CD4-positive, alpha-beta T cell treated with Interleukin-15 for 4 hours (primary cell): Measurements from ENCODE around the gene SOD3.

Source experiments
- DNase-seq: peaks from one replicate; pipeline ENCODE4 v3.0.0-alpha.2; 2020; ENCODE audit warnings: low spot score

SOD3 gene

DNA sequence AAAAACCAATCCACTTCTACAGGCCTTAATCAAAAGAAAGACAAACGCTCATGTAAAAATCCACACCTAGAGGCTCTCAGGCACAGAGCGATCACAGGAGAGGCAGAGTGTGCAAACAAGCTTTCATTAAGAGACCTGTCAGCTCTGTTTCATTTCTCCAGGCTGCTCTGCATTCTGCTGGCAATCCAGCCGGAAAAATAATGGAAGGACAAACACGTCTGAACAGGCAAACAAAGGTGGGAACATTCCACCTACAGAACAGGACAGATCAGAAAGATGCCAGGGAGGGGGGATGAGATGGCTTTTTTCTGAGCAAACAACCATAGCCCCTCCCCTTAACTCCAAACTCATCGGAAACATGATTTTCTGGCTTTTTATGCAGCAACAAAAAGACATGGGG is 9.7 kb downstream of the SOD3 start:
- no peak for DNase-seq

DNA sequence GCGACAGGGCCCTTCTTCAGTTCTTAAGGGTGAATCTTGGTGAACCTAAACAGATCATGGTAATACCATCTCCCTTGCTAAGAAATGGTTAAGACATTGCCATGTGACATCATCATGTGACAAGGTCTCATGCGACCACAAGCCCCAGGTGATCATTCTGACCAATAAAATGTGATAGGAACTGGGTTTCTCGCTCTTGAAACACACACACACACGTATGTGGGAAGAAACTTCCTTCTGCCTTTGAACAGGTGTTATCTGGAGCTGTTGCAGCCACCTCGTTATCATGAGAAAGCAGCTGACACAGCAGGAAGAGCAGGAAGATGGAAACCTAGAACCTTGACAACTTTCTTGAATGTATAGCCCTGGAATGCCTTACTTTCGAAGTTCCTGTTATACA is 10.2 kb downstream of the SOD3 start:
- no peak for DNase-seq

- no peak for DNase-seq
These were observed 11.0 kb downstream of the SOD3 start for GRCh38 chr4:24806206-24806990.

- DNase-seq, result no peak
These were observed 12.2 kb downstream of the SOD3 start for GRCh38 chr4:24807611-24808010.

DNA sequence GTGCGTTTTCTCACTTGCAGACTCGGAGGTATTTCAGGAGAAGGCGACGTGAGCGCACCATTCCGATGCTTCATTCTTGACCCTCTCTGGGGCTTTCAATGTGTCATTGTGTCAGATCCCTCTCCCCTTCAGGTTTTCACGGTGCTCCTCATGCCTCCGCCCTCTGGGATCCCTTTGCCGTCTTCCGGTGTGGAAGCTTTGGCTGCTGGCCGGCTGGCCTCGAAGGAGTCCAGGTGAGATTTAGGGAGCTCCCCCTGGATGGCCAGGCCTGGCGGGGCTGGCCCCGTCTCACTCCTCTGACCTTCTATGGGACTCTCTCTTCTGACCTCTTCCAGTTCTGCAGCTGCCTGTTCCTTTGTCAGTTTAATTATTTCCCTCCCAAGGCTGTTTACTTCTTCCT is 12.9 kb downstream of the SOD3 start:
- DNase-seq, result no peak

GRCh38 chr4:24808955-24809354 is 13.6 kb downstream of the SOD3 start:
- DNase-seq, result no peak

DNA sequence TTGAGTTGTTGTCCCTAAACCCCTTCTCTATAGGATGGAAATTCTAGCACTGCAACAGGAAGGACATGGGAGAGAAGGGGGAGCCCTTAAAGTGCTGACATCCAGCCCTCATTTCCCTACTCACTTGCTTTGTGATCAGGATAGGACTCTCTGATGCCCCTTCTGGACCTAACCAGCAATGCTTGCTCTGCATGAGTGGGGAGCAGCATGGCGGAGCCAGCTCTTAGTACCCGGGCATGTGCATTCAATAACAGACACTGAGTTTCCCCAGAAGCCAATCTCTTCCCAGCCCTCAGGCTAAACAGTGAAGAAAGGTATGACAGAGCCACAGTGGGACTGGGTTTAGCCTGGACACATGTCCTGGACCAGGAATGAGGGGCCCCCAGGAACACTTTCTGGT is 14.0 kb downstream of the SOD3 start:
- DNase-seq, result no peak

GRCh38 chr4:24809815-24810405 is 14.5 kb downstream of the SOD3 start:
- no peak for DNase-seq

DNA sequence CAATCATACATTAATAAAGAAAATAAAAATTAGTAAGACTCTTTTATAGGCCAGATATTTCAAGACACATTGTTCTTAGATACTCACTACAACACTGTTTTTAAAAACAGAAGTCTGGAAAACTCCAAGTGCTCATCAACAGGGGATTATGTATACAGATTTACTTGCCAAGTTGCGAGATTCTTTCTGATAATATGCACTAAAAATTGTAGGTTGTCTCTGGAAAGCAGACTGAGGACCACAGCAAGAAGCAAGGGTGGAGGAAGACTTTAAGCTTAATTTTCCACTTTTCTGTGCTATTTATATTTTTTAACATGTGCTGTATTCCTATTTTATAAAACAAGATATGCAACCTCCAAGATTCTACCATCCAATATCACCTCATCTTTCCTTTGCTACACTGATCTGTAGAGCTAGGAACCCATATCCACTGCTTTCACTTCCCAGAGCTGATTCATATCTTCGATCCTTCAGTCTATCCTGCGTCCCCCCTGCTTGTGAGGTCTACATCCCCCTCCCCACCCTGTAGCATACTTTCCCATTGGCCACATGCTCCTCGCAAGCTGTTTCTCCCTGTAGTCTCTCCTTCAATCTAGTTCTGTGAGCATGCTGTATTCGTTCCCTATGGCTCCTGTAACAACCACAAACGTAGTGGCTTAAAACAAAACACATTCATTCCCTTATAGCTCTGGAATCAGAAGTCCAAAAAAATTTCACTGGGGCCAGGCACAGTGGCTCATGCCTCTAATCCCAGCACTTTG is 15.7 kb downstream of the SOD3 start:
- no peak for DNase-seq

DNA sequence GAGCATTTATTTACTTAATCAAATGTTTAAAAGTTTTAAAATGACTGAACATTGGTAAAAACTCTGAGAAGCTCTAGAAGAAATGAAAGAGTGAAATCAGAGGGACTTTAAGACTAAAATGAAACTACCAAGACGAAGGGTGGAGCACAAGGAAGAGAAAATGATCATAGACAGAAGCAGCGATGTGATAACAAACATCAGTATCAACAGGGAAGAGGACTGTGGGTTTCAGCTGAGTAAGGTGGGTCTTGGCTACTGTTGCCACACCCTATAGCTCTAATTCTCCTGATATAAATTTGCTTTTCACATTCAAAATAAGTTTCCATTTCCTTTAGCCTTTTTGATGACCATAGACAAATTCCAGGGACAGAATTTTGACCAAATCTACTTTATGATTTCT is 18.4 kb downstream of the SOD3 start:
- DNase-seq, result no peak

DNA sequence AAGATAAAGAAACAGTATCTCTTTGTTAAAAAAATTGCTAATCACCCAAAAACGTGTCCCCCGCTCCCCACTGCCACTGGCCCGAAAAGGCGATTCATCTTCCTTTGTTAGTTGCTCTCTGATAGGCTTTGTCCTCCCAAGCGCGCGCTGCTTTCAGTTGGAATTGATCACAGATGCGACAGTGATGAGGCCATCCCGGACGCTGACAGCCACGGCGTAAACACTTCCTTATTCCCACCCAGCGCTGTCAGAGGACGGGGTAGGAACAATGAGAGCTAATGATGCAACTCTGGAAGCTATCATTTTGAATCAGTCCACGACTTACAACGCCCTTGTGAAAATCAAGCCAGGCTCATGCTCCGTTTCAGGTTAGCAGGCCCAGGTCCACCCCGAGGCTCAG is 21.4 kb downstream of the SOD3 start:
- no peak for DNase-seq

DNA sequence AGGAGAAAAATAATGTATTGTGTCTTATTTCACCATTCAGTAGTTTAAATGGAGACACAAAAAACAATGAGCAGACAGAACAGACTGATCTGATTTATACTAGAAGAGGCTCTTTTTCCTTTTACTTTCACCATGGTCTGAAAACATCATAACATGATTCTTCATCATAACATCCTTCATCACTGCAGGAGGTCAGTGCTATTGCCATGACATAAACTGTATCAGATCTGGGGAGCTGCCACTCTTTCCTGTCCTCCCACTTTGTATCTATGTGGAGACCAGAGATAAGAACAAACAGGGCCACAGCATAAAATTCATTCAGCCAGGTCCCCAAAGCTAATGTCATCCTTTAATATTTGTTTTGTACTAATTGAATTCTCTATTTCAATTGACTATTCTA is 25.2 kb downstream of the SOD3 start:
- DNase-seq, result no peak

- DNase-seq, result no peak
These were observed 29.3 kb downstream of the SOD3 start for GRCh38 chr4:24824720-24825119.

DNA sequence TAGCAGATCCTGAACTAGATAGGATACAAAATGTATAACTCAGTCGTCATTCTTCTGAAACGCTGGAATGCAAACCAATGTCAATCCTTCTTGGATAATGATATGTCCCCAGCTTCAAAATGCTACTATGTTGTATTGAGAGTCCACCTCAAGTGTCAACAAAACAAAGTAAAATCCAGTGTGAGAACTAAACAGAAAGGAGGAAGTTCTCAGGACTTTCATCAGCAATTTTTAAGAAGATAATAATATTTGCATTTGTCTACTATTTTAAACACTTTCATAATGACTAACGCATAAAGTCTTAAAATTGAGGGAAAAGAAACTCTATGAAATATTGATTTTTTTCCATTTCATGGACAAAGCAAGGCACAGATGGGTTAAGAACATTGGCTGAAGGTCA is 36.3 kb downstream of the SOD3 start:
- DNase-seq, result no peak

GRCh38 chr4:24835696-24836095 is 40.3 kb downstream of the SOD3 start:
- DNase-seq, result no peak

GRCh38 chr4:24836661-24837242 is 41.4 kb downstream of the SOD3 start:
- no peak for DNase-seq

DNA sequence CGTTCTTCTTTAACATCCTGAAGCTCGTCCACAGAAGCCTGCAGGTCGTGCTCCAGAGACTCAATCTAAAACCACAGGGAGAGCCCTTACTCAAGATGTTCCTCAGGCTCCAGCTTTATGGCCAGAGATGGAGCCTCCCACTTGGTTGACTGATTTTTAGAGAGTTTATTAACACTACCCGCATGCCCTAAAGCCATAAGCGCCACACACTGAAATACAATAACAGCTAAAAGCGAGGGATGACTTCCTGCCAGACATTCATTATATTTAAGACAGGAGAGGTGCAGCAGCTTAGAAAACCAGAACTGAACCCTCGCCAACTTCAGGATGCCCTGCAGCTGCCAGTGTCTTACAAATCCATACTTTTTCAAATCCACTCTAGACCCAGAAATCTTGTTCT is 42.0 kb downstream of the SOD3 start:
- no peak for DNase-seq

DNA sequence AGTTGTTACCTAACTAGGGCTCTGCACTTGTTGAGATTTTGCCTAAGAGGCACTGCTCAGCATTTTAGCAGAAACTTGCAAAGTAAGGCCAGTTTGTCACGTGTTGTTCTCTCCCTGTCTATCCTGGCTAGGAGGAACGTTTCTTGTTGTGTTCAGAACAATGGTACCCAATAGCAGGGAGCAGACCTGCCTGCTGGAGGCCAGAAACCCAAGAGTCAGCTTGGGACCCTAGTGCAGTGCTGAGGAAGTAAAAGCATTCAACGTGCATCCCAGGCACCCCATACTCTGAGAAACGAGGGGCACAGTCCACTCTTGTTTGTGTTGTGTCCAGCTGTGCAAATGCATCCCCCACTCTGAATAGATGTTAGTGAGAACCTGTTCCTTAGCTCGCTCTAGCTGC is 42.4 kb downstream of the SOD3 start:
- no peak for DNase-seq

DNA sequence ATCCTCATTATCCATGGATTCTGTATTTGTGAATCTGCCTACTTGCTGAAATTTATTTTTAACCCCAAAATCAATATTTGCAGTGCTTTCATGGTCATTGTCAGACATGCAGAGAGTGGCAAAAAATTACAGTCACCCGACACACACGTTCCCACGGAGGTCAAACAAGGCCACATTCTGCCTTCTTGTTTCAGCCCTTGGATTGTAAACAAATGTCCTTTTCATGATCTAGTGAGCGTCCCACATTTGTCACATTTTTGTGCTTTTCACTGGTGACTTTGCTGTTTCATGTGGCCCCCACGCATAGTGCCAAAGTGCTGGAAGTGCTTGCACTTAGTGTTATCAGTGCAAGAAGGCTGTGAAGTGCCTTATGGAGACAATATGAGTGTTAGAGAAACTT is 45.0 kb downstream of the SOD3 start:
- no peak for DNase-seq

DNA sequence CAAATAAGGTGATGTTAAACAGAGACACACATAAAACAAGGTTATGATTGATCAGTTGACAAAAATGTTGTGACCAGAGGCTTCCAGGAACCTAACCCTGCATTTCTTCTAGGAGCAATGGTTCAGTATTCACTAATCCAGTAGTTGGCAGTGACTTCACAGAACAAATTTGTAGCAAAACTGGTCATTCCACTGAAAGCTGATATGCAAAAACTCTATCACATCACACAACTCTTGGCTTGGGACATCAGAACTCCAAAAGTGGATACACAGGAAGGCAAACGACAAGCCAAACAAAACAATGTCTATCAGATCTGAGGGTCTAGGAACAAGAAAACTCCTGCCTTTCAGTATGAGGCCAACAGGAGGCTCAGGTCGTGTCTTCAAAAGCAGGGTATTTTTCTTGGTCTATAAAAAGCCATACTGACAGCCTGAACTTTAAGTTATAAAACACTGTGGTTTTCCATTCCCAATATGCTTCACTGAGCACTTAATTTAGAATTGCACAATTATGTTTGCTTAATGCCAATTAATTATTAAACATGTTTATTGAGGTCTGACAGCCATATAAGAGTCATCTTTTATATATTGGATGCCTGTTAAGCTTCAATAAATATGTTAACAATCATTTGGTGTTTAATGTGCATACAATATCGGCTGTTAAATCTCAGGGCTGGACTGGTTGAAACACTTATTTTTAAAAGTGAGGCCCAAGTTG is 45.6 kb downstream of the SOD3 start:
- DNase-seq, result no peak

GRCh38 chr4:24842356-24842755 is 47.0 kb downstream of the SOD3 start:
- DNase-seq, result no peak

- DNase-seq, result no peak
These were observed 47.7 kb downstream of the SOD3 start for GRCh38 chr4:24843096-24843495.
